ENCODE data around the gene SPATC1L.

SPATC1L gene

GRCh38 chr21:46183910-46184624, at the start of gene SPATC1L:
SPATC1L (minus strand) TSS chr21:46184459; CDS start chr21:46182816, 1,643 bp downstream.
- no peak for DNase-seq (ENCODE audit: extremely low read depth, low read depth)
- TF ChIP-seq, protein P1, sequence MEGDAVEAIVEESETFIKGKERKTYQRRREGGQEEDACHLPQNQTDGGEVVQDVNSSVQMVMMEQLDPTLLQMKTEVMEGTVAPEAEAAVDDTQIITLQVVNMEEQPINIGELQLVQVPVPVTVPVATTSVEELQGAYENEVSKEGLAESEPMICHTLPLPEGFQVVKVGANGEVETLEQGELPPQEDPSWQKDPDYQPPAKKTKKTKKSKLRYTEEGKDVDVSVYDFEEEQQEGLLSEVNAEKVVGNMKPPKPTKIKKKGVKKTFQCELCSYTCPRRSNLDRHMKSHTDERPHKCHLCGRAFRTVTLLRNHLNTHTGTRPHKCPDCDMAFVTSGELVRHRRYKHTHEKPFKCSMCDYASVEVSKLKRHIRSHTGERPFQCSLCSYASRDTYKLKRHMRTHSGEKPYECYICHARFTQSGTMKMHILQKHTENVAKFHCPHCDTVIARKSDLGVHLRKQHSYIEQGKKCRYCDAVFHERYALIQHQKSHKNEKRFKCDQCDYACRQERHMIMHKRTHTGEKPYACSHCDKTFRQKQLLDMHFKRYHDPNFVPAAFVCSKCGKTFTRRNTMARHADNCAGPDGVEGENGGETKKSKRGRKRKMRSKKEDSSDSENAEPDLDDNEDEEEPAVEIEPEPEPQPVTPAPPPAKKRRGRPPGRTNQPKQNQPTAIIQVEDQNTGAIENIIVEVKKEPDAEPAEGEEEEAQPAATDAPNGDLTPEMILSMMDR (IDR thresholded peaks at IDR 0.05; ENCODE audit: low read depth, low read length), result no peak

DNA sequence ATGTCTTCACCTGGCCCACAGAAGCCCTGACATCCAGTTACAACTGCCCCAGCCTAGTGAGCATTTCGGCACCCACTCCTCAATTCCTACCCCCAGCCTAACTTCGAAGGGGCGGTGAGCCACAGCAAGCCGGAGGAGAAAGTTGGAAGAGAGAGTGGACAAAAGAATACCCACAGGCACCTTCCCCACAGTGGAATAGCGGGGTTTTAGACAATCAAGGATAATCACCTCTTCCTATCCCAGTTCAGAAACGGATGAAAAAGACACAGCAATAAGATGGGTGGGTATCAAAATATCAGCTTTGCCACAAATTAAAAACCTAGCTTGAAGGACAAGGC, 45.6 kb upstream of the SPATC1L start:
- TF ChIP-seq, protein P1 (IDR thresholded peaks at IDR 0.05; ENCODE audit: low read depth, low read length), result no peak
- no peak for DNase-seq (ENCODE audit: extremely low read depth, low read depth)

DNA sequence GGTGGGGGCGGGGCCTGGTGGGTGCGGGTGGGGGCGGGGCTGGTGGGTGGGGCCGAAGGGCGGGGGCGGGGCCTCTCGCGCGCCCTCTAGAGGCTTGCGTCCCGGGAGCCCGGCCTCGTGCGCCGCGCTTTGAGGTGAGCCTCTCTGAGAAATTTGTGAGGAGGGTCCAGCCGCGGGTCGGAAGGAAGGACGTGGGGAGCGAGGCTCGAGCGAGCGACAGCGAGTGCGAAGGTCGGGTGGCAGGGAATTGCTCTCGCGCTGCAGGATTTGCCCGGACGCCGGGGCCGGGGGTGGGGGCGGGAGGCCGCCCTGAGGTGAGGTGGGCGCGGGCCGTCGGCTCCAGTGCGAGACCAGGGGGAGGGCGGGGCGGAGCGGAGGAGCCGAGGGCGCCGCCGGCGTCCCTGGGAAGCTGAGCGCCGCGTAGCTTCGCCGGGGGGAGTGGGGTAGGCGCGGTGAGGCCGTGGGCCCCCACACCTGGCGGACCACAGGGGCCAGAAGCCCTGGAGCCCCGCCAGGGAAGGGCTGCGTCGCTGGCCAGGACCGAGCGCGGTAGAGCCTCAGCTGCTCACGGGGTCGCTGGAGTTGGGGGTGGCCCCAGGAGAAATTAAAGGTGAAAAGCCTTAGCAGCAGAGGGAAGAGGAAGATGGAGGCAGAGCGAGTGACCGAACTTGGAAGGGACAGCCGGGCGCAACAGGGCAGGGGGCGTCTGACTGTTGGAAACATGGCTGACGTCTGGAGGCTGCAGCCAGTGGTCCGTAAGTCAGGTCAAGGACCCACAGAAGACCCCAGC, 45.1 kb upstream of the SPATC1L start:
- no peak for DNase-seq (ENCODE audit: extremely low read depth, low read depth)

DNA sequence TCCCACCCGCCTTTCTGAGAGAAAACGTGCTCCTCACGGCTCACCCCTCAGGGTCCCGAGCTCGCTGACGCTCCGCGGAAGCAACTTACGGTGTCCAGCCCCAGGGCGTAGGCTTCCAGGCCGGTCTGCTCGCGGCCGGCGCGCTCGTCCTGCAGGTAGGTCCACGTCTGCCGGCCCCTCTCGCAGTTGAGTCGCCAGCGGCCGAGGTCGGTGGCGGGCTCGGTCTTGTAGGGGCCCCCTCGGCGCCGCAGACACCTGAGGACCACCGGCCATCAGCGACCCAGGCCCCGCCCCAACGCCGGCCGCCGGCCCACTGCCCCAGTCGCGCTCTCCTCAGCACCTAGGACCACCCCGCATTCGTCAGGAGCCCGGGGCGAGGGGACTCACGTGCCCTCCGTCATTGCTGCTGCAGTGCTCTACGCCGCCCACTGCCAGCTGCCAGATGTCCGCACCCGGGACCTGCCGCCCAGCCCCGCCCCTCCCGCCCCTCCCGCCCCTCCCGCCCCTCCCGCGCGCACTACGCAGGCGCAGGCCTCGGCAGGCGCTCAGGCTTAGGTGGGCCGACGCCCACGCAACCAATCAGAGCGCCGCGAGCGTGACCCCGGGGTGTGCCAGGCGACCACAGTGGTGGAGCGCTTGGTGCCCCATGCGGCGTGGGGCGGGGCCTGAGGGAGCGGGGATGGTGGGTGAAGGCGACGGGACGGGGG, 44.2 kb upstream of the SPATC1L start, which contains the start of gene LSS:
Gene LSS, minus strand, starts transcription at position 430 of the 707 bp plus-strand sequence. Its CDS starts 29 bp downstream, at position 401.
- TF ChIP-seq, protein P1 (IDR thresholded peaks at IDR 0.05; ENCODE audit: low read depth, low read length), result no peak

More for the DNA sequence above, 45.1 kb upstream of the SPATC1L start:
- TF ChIP-seq, protein P1 (IDR thresholded peaks at IDR 0.05; ENCODE audit: low read depth, low read length), result peak; percentile 57

DNA sequence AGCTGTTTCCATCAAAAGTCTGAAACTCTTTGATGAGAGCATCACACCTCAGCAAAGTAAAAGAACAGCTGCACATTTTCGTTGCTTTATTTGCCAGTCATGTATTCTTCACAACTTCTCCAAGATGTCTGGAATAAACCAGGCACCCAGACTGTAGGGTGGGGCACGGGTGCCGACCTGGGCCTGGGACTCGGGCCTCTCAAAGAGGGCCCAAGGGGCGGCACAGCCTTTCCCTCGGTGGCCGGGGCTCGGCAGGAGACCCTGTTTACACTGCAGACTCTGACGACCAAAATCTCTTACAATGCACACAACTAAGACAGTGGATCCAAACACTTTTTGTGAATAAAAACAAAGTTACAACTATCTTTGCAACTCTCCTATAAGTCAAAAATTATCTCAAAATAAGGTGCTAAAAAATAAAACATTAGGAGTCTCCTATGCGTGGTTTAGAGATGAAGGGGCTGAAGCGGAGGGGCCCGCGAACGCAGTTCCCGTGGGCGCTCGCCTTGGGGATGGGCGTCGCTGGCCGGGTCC, 43.6 kb upstream of the SPATC1L start:
- TF ChIP-seq, protein P1 (IDR thresholded peaks at IDR 0.05; ENCODE audit: low read depth, low read length), result no peak
- no peak for DNase-seq (ENCODE audit: extremely low read depth, low read depth)

More for the DNA sequence above, 44.2 kb upstream of the SPATC1L start, which contains the start of gene LSS:
- peak; percentile 97 for DNase-seq (ENCODE audit: extremely low read depth, low read depth)

GRCh38 chr21:46226920-46227599, 42.8 kb upstream of the SPATC1L start:
- DNase-seq (ENCODE audit: extremely low read depth, low read depth), result peak; percentile 16
- TF ChIP-seq, protein P1 (IDR thresholded peaks at IDR 0.05; ENCODE audit: low read depth, low read length), result no peak
